Stimulated activated CD4-positive, alpha-beta T cell treated with anti-CD3 and anti-CD28 coated beads, TNF-alpha, amount 100 ng/mL, for 1 hour (primary cell): ENCODE results near the gene ERBB2.
A peak's percentile ranks its signal among the peaks of the same experiment; 100 is the strongest.
"Not testable (repeated sequence)": the region's sequence is repeated elsewhere in the genome, so short reads cannot be mapped to it uniquely, and the experiment has no call there.

Experiments used
- DNase-seq, 3 donors: peaks; one replicate each; pipeline ENCODE4 v3.0.0-alpha.2; 2020; ENCODE audit warnings: low read depth in 3 of 3, low spot score in 1 of 3

Gene ERBB2

DNA sequence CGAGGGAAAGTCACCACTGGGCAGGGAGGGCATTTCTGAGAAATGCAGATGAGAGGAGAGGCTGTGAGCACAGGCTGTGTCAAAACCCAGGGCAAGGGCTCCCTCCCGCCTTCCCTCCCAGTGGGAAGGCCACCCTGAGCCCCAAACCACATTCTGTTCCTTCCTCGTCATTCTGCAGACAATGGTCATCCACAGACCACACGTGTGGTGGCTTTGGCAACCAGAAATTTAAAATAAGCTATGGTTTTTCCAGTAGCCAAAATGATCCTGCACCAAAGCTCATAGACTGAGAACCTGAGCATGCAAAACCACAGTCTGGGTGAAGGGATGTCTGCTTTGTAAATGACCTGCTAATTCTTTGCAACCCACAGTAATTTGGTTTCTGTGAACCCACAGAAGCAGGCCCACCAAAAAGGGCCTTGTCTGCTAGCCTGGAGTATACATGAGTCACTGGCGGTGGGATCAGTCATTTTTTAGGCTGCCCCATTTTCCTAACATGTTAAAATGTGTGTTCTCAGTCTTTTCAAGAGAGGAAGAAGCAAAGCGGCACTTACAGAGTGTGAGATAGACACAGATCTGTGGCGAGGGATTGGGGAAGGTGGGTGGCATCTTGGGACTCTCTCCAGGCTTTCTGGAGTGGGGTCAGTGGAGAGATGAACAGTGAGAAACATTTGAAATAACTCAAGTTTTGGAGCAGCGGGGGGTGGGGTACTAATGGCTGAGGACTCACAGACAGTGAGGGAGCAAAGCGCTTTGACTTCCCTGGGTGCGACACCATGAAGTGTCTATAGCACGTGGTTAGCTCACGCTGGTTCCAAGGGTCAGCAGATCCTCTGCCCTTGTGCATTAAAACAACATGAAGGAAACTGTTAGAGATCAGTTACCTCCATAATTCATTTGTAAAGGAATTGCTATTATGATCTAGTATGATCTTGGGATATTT lies 58.3 kb downstream of the ERBB2 start:
- peak in 2 of 3 donors; percentile 24 to 38 for DNase-seq

GRCh38 chr17:39759204-39759603 lies 59.3 kb downstream of the ERBB2 start:
- DNase-seq: no peak

DNA sequence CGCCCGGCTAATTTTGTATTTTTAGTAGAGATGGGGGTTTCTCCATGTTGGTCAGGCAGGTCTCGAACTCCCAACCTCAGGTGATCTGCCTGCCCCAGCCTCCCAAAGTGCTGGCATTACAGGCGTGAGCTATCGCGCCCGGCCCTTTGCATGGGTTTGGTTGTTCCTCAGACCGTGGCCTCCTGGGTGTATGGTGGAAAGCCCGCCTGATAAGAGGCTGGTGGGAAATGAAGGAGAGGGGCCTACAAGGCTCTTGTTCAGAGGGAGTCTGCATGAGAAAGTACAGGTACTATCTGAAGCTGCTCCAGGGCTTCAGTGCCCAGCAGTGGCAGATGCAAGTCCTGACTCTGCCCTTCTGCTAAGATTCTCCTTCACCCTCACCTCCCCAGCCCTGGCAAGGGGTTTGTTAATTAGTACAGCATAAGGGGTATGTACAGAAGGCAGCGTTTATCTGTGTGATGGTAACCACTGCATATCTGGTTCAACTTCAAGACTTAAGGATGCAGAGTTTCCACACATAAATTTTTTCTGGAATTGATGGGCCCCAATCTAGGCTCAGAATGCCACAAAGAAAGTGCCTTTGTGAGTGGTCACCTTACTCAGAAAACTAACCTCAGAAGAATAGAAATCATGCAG lies 62.1 kb downstream of the ERBB2 start:
- DNase-seq: no peak

DNA sequence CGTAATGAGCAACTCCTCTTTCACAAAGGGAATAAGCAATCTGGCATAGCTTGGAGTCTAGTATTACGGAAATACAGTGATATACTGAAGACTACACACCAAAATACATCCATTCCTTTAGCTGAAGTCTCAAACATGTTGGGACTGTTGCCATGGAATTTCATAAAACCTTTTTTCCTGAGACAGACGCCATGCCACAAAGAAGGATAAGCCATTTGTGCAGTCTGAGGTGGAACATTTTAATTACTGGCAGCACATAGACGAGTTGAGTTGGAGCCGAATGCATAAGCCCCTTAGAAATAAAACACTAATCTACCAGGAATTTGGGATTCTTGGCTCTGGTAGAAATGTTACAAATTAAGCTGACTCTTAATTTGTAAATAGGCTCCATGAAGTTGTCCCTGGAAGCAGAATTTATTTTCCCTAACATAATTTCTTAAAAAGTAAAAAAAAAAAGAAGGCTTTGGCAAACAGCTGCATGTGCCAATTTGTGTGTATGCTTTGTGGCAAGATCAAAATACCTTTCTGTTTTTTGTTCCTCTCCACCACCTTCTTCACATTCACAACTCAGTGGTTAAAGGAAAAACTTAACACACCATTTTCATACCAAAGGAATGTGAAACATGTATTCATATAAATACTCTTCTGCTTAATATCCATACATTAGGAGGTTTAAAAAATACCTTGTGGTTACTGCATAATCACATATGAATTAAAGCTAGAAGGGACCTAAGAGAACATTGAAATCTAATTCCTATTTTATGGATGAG lies 63.4 kb downstream of the ERBB2 start:
- no peak for DNase-seq

- not testable (repeated sequence) for DNase-seq
These were observed 64.3 kb downstream of the ERBB2 start for GRCh38 chr17:39764171-39764570.

GRCh38 chr17:39765175-39765574 lies 65.3 kb downstream of the ERBB2 start:
- DNase-seq: no peak

DNA sequence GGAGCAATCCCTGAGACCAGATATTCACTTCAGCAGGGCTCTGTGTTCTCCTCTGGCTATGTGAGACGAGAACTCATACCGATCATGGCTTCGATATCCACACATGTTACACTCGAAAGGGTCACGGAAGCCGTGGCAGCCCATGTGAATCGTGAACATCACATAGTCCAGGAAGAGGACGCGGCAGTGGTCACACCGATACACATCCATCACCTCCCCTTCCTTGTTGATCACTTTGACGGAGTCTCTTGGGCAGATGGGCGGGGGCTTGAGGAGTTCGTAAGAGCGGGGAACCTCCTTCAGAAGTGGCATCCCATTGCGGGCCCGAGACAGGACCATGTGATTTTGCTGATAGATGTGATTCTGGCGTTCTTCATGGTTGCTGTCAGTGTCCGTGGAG lies 65.9 kb downstream of the ERBB2 start:
- no peak for DNase-seq

DNA sequence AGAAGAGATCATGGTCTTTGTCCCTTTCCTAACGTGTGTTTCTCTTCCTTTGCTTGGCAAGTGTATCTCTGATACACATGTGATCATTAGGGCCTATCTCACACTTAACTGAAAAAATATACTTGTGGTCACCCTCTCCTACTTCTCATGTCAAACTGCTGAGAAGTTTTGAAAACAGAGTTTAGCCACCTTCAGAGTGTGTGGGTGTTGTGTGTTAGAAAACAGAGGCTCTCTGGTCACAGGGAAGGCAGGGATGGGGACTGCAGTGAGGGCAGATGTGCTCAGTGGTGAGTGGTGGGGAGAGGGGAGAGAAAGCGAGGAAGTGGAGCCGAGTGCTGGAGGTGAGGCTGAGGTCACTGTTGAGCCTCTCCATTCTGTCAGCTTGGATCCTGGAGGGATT lies 67.3 kb downstream of the ERBB2 start:
- no peak for DNase-seq

DNA sequence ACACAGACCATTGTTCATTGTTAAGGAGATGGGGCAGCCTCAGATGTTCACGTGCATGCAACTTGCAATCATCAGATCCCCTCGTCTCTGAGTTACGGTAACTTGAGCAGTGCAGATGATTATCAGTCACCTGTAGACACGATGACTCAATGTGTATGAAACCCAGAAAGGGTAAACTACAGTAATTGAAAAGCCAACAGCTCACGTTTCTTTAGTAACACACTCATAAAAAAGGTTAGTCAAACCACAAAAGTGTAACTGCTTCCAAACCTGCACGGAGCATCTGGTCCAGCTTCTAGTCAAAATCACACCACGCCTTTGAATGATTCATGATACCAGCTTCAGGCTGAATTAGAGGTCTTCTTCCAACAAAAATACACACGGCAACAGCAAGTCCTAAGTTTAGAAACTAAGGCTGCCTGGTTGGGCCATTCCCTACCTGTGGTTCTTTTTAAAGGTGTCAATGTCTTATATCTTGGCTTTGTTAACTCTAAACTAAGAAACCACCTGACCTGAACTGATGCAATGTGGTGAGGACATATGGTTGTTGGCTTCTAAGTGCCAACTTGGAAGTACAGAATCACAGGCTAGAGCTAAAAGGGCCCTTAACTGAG lies 70.2 kb downstream of the ERBB2 start:
- DNase-seq: peak in 2 of 3 donors; percentile 34 to 49

DNA sequence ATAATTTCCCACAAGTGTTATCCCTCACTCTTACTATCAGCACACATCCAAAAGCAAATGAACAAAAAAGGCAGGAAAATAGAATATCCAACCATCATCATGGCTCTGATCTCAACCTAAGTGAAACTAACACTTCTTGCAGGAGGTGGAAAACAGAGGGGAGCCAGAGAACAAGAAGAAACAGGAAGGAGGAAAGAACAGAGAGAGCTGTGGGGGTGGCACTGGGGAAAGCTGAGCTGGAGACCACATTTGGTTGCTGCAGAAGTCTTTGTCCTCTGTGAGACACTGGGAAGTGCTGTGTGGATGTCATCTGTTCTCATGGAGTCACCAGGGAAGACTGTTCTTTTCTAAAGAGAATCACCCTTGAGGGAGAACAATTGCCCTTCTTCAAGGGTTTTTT lies 72.6 kb downstream of the ERBB2 start:
- DNase-seq: no peak

- no peak for DNase-seq
These were observed 73.4 kb downstream of the ERBB2 start for GRCh38 chr17:39772987-39773934.

DNA sequence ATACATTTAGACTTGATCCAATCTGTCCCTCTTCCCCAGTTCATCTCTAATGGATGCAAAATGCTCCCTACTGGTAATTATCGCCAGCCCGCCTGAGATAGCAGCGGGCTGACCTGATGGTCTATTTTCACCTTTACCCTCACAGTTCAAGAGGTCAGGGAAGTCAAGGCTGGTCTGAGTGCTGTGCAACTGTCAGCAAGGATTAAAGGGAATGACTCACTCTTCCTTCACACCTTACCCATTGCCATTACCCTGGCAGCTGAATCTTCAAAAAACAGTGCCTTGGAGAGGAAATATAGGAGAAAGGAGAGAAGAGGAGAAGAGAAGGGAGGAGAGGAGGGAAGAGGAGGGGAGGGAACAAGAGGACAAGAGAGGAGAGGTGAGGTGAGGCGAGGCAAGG lies 74.2 kb downstream of the ERBB2 start:
- no peak for DNase-seq

DNA sequence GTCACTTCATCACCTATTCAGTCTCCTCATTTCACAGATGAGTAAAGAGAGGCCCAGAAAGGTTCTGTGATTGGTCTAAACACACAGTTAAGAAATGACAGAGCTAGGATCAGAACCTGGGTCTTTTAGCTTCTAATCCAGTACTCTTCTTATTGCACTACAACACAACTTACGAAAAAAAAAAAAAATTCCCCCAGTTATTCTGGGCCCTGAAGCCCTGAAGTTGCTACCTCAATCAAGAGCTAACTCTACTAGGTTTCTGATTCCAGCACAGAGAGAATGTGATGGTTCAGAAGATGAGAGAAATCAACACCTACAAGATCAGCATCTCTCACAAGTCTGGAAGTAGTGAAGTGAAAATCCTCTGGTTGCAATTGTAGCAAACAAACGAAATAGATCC lies 75.2 kb downstream of the ERBB2 start:
- no peak for DNase-seq

DNA sequence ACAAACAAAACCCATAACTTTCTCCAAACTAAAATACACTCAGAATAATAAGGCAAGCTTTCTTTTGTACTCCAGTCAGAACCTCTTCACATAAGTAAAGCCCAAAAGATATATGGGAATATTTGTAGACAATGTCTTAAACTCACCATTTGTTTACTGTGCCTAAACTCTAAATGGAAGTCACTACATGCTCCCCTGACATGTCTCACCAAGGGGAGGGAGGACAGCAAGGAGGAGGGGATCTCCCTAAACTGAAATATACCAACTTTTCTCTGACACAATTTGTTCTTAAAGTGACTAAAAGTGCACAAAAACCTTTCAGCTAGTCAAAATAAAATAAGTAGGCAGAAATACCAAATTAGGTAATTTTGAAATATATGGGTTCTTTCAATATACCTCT lies 76.4 kb downstream of the ERBB2 start:
- no peak for DNase-seq

GRCh38 chr17:39777534-39778365 lies 77.9 kb downstream of the ERBB2 start:
- no peak for DNase-seq
